H1 (cell line): ENCODE data around the gene ADAMTS9. TPM values are rescaled to one million over a fixed set of nuclear protein-coding genes. Genes with fewer than 3 reads are reported as not detected.

ENCODE experiments used
- BCL11A ChIP-seq, 2 experiments: IDR thresholded peaks; one replicate each; pipeline ENCODE4 v1.6.1; 2011; ENCODE audit warnings: low read depth in 2 of 2, low read length in 2 of 2, mild to moderate bottlenecking in 2 of 2
- CBX8 ChIP-seq: fragments of 300-800, 300-1000 bp; sonication (generic); IDR thresholded peaks from 2 replicates; pipeline ENCODE4 v1.7.1; 2016; ENCODE audit warnings: low read depth, low read length, borderline replicate concordance
- KDM4A ChIP-seq: IDR thresholded peaks from one replicate; pipeline ENCODE4 v1.7.1; 2012; ENCODE audit warnings: low read depth, mild to moderate bottlenecking, moderate library complexity, low read length, inconsistent platforms; ENCODE audit not compliant: severe bottlenecking
- KDM5A ChIP-seq: fragments of 200-600 bp; IDR thresholded peaks from 2 replicates; pipeline ENCODE4 v1.7.1; 2012; ENCODE audit warnings: mild to moderate bottlenecking, low read length, inconsistent platforms, mixed read lengths
- TCF12 ChIP-seq: IDR thresholded peaks from 2 replicates; pipeline ENCODE4 v1.6.1; 2011; ENCODE audit warnings: low read depth, mild to moderate bottlenecking, low read length
- polyA plus RNA-seq, 7 experiments: library from polyadenylated mRNA; depleted of rRNA in 3 of 7; stranded (reverse) in 5 of 7; unstranded in 2 of 7; fragments of >200 nt in 5 of 7; fragments of 200-250 nt in 2 of 7; gene quantifications; 1 replicate in 5 of 7; 2 replicates in 1 of 7; 4 replicates in 1 of 7; pipeline versions ENCODE4 v1.2.1 to v1.2.3, GENCODE V29; 2011 to 2013; ENCODE audit warnings: missing spikeins in 2 of 7, mixed read lengths in 2 of 7
- total RNA-seq: library from RNA; stranded (reverse); fragmentation: NEBNext Ultra II Directional; extraction: Animal tissue kit (Norgen Biotek cat#: 25700); gene quantifications from 2 replicates; pipeline ENCODE4 v1.2.1, GENCODE V29; 2021

Gene ADAMTS9
- total and polyA plus RNA-seq, 2 of the 8 experiments (the other 6 are each of a cell fraction or from before 2014, with no cell fraction given), result 0.20 to 0.41 TPM

GRCh38 chr3:64591615-64592014 lies 96.2 kb downstream of the ADAMTS9 start (continued):
- TF ChIP-seq KDM5A (no peak), KDM4A (no peak), BCL11A (IDR thresholded peaks at IDR 0.05; ENCODE audit: low read depth in 2 of 2, low read length in 2 of 2) (no peak), CBX8 (no peak), TCF12 (no peak)
